HL-60/S4 treated with retinoic acid at 250 ng/mL for 4 days and 3 days (cell line): ENCODE results near the gene ADAM12.
"Not testable (repeated sequence)": the region's sequence is repeated elsewhere in the genome, so short reads cannot be mapped to it uniquely, and the experiment has no call there.

ENCODE experiments used
- in situ Hi-C: fragments of 300-500 bp; cut with MboI; formaldehyde crosslinking; loops from 2 replicates; pipeline ENCODE4 v1.7.0; 2022; ENCODE audit warnings: low sequenced_read_pairs

Gene ADAM12

GRCh38 chr10:126001576-126001975 is 386.7 kb downstream of the ADAM12 start:
- in situ Hi-C loops = no loop called here

- in situ Hi-C loops = loop anchor here (25.0 kb wide), 2 partner anchors 513 to 763 kb away; no protein-coding TSS in a partner anchor
Observed at GRCh38 chr10:125999694-126000093, 388.6 kb downstream of the ADAM12 start.

- in situ Hi-C loops = loop anchor here (25.0 kb wide), 2 partner anchors 515 to 765 kb away; no protein-coding TSS in a partner anchor
Observed at GRCh38 chr10:125997586-125997985, 390.7 kb downstream of the ADAM12 start.

GRCh38 chr10:125995726-125996304 is 392.5 kb downstream of the ADAM12 start:
- in situ Hi-C loops = loop anchor here (25.0 kb wide), 2 partner anchors 516 to 766 kb away; no protein-coding TSS in a partner anchor

- in situ Hi-C loops = loop anchor here (25.0 kb wide), 2 partner anchors 518 to 768 kb away; no protein-coding TSS in a partner anchor
Observed at GRCh38 chr10:125994601-125995000, 393.7 kb downstream of the ADAM12 start.

GRCh38 chr10:125992254-125992653 is 396.0 kb downstream of the ADAM12 start:
- in situ Hi-C loops = loop anchor here (25.0 kb wide), 2 partner anchors 520 to 770 kb away; no protein-coding TSS in a partner anchor

GRCh38 chr10:125991392-125991791 is 396.9 kb downstream of the ADAM12 start:
- in situ Hi-C loops = loop anchor here (25.0 kb wide), 2 partner anchors 521 to 771 kb away; no protein-coding TSS in a partner anchor

- in situ Hi-C loops = loop anchor here (25.0 kb wide), 2 partner anchors 521 to 771 kb away; no protein-coding TSS in a partner anchor
Observed at GRCh38 chr10:125990974-125991373, 397.3 kb downstream of the ADAM12 start.

GRCh38 chr10:125989791-125990190 is 398.5 kb downstream of the ADAM12 start:
- in situ Hi-C loops = loop anchor here (25.0 kb wide), 2 partner anchors 523 to 773 kb away; no protein-coding TSS in a partner anchor

GRCh38 chr10:125985557-125986240 is 402.6 kb downstream of the ADAM12 start:
- in situ Hi-C loops = loop anchor here (25.0 kb wide), 2 partner anchors 527 to 777 kb away; no protein-coding TSS in a partner anchor

GRCh38 chr10:125984865-125985495 is 403.3 kb downstream of the ADAM12 start:
- in situ Hi-C loops = loop anchor here (25.0 kb wide), 2 partner anchors 527 to 777 kb away; no protein-coding TSS in a partner anchor

GRCh38 chr10:125984346-125984745 is 403.9 kb downstream of the ADAM12 start:
- in situ Hi-C loops = loop anchor here (25.0 kb wide), 2 partner anchors 528 to 778 kb away; no protein-coding TSS in a partner anchor

GRCh38 chr10:125983656-125984055 is 404.6 kb downstream of the ADAM12 start:
- in situ Hi-C loops = loop anchor here (25.0 kb wide), 2 partner anchors 529 to 779 kb away; no protein-coding TSS in a partner anchor

GRCh38 chr10:125983161-125983560 is 405.1 kb downstream of the ADAM12 start:
- in situ Hi-C loops = loop anchor here (25.0 kb wide), 2 partner anchors 529 to 779 kb away; no protein-coding TSS in a partner anchor

GRCh38 chr10:125982260-125982948 is 405.9 kb downstream of the ADAM12 start:
- in situ Hi-C loops = loop anchor here (25.0 kb wide), 2 partner anchors 530 to 780 kb away; no protein-coding TSS in a partner anchor

GRCh38 chr10:125980521-125981035 is 407.7 kb downstream of the ADAM12 start:
- in situ Hi-C loops = loop anchor here (25.0 kb wide), 2 partner anchors 532 to 782 kb away; no protein-coding TSS in a partner anchor

GRCh38 chr10:125979976-125980375 is 408.3 kb downstream of the ADAM12 start:
- in situ Hi-C loops = loop anchor here (25.0 kb wide), 2 partner anchors 532 to 782 kb away; no protein-coding TSS in a partner anchor

- in situ Hi-C loops = loop anchor here (25.0 kb wide), 2 partner anchors 535 to 785 kb away; no protein-coding TSS in a partner anchor
Observed at GRCh38 chr10:125976960-125977605, 411.2 kb downstream of the ADAM12 start.

GRCh38 chr10:125970077-125970630 is 418.1 kb downstream of the ADAM12 start:
- in situ Hi-C loops = not testable (repeated sequence)
